ENCODE results near the gene ANKRD13B.

GRCh38 chr17:29588017-29588561, 4.8 kb upstream of the ANKRD13B start:
- TF ChIP-seq NPAS2 (CRISPR knock-in tag; IDR thresholded peaks at IDR 0.05; ENCODE audit: borderline replicate concordance) (no peak), ATF2 (CRISPR knock-in tag; IDR thresholded peaks at IDR 0.05) (no peak), KLF16 (CRISPR knock-in tag; IDR thresholded peaks at IDR 0.05) (no peak), POLR2A (IDR thresholded peaks at IDR 0.05; ENCODE audit: insufficient read depth in 1 of 2, low read depth in 2 of 2, low read length in 2 of 2) (no peak), ZNF24 (IDR thresholded peaks at IDR 0.05) (no peak), HDAC6 (IDR thresholded peaks at IDR 0.05; ENCODE audit: low read depth, low read length) (no peak), ZKSCAN1 (IDR thresholded peaks at IDR 0.05; ENCODE audit: low read length) (no peak)

All from HepG2 (cell line).